Endothelial cell (in vitro differentiated cells): ENCODE measurements around the gene KCNH6. TPM values are rescaled to one million over a fixed set of nuclear protein-coding genes. Genes with fewer than 3 reads are reported as not detected.

Source experiments
- DNase-seq: peaks from one replicate; pipeline ENCODE4 v3.0.0; 2021; ENCODE audit warnings: low spot score
- H3K27ac Mint-ChIP-seq: one replicate; pipeline ENCODE4 v1.8.0; 2021; ENCODE audit warnings: mixed read lengths, inconsistent platforms; ENCODE audit not compliant: unreplicated experiment
- H3K27me3 Mint-ChIP-seq: one replicate; pipeline ENCODE4 v1.8.0; 2021; ENCODE audit warnings: mild to moderate bottlenecking, moderate library complexity, mixed read lengths, inconsistent platforms; ENCODE audit not compliant: unreplicated experiment
- H3K36me3 Mint-ChIP-seq: one replicate; pipeline ENCODE4 v1.8.0; 2021; ENCODE audit warnings: mild to moderate bottlenecking, low read depth, mixed read lengths, inconsistent platforms; ENCODE audit not compliant: unreplicated experiment
- H3K4me1 Mint-ChIP-seq: one replicate; pipeline ENCODE4 v1.8.0; 2021; ENCODE audit warnings: mild to moderate bottlenecking, mixed read lengths, inconsistent platforms; ENCODE audit not compliant: unreplicated experiment
- H3K4me3 Mint-ChIP-seq: one replicate; pipeline ENCODE4 v1.8.0; 2021; ENCODE audit warnings: mild to moderate bottlenecking, mixed read lengths, inconsistent platforms; ENCODE audit not compliant: unreplicated experiment
- H3K9me3 Mint-ChIP-seq: one replicate; pipeline ENCODE4 v1.8.0; 2021; ENCODE audit warnings: mixed read lengths, inconsistent platforms; ENCODE audit not compliant: unreplicated experiment
- CTCF ChIP-seq: fragments of 200-600 bp; sonication (generic); IDR thresholded peaks from one replicate; pipeline ENCODE4 v1.5.0; 2021; ENCODE audit warnings: antibody characterized with exemption; ENCODE audit not compliant: unreplicated experiment
- total RNA-seq: library from RNA; stranded (reverse); fragmentation: NEBNext Ultra II Directional; extraction: Animal tissue kit (Norgen Biotek cat#: 25700); gene quantifications from one replicate; pipeline ENCODE4 v1.2.1, GENCODE V29; 2021; ENCODE audit not compliant: unreplicated experiment

The KCNH6 gene
- total RNA-seq, 1 donor from 2014 or later, result 18.6 TPM

- DNase-seq, result no peak
- no peak for TF ChIP-seq CTCF
- Mint-ChIP-seq H3K9me3 (no peaks in the 10 kb centered on the region), H3K4me1 (peaks cover 4% of the 10 kb centered on the region), H3K36me3 (no peaks in the 10 kb centered on the region), H3K27me3 (peaks cover 5% of the 10 kb centered on the region), H3K4me3 (no peak overlapping the region), H3K27ac (no peak overlapping the region)
Measured at GRCh38 chr17:63516910-63517824, 6.0 kb upstream of the KCNH6 start.

GRCh38 chr17:63517825-63518534 lies 5.2 kb upstream of the KCNH6 start:
- no peak overlapping the region for H3K4me3 Mint-ChIP-seq
- DNase-seq, result no peak
- H3K9me3 Mint-ChIP-seq, result no peaks in the 10 kb centered on the region
- H3K27ac Mint-ChIP-seq, result no peak overlapping the region
- H3K27me3 Mint-ChIP-seq, result peaks cover 5% of the 10 kb centered on the region
- H3K36me3 Mint-ChIP-seq, result no peaks in the 10 kb centered on the region
- TF ChIP-seq CTCF, result no peak
- peaks cover 4% of the 10 kb centered on the region for H3K4me1 Mint-ChIP-seq

GRCh38 chr17:63519116-63519881 lies 3.9 kb upstream of the KCNH6 start:
- DNase-seq, result no peak
- TF ChIP-seq CTCF, result no peak
- Mint-ChIP-seq H3K27ac (no peak overlapping the region), H3K36me3 (no peaks in the 10 kb centered on the region), H3K4me1 (peaks cover 10% of the 10 kb centered on the region), H3K9me3 (no peaks in the 10 kb centered on the region), H3K4me3 (no peak overlapping the region), H3K27me3 (peaks cover 10% of the 10 kb centered on the region)

- no peaks in the 10 kb centered on the region for H3K36me3 Mint-ChIP-seq
- no peak for TF ChIP-seq CTCF
- peaks cover 17% of the 10 kb centered on the region for H3K4me1 Mint-ChIP-seq
- H3K27me3 Mint-ChIP-seq, result peaks cover 12% of the 10 kb centered on the region
- H3K27ac Mint-ChIP-seq, result no peak overlapping the region
- H3K4me3 Mint-ChIP-seq, result no peak overlapping the region
- no peaks in the 10 kb centered on the region for H3K9me3 Mint-ChIP-seq
- DNase-seq, result no peak
Measured at GRCh38 chr17:63519972-63520882, 2.9 kb upstream of the KCNH6 start.
